ENCODE measurements around the gene CTPS2. TPM values are rescaled to one million over a fixed set of nuclear protein-coding genes. Genes with fewer than 3 reads are reported as not detected.

Gene CTPS2
- total RNA-seq, 1 experiment from 2014 or later = 9.6 TPM

- no peak for ATAC-seq
- no peaks in the 10 kb centered on the region for H3K9me2 ChIP-seq (ENCODE audit: insufficient read depth)
- no peaks in the 10 kb centered on the region for H3K9me3 ChIP-seq (ENCODE audit: control insufficient read depth in 1 of 2, insufficient read depth in 1 of 2, low read depth in 1 of 2, low read length in 2 of 2)
- no peaks in the 10 kb centered on the region for H3K36me3 ChIP-seq (ENCODE audit: control insufficient read depth in 1 of 2, insufficient read depth in 2 of 2, low read length in 2 of 2)
- no peaks in the 10 kb centered on the region for H3K27me3 ChIP-seq (ENCODE audit: insufficient read depth, low read length)
- H2AFZ ChIP-seq (ENCODE audit: low read depth, low read length, poor library complexity, severe bottlenecking) = no peak overlapping the region
- H3K4me2 ChIP-seq (ENCODE audit: low read length) = no peak overlapping the region
- no peak for DNase-seq (ENCODE audit: low read depth, low spot score)
- H3K79me2 ChIP-seq (ENCODE audit: insufficient read depth, low read length) = no peaks in the 10 kb centered on the region
- H3K27ac ChIP-seq (ENCODE audit: low read depth, low read length) = no peak overlapping the region
- BruUV-seq (replicated peaks) = no TSS peak
- H4K20me1 ChIP-seq (ENCODE audit: insufficient read depth) = no peaks in the 10 kb centered on the region
- no peak overlapping the region for H3K9ac ChIP-seq (ENCODE audit: low read length)
- no peak overlapping the region for H3K4me3 ChIP-seq (replicated peaks in 1 of 2; ENCODE audit: low read depth in 1 of 2, low read length in 2 of 2)
- ChIA-PET CTCF (no interaction called here), POLR2A (no interaction called here), RAD21 (ENCODE audit: low non-redundant PET in 1 of 2, low total read pairs in 2 of 2, uncharacterized antibody in 2 of 2, unreplicated experiment in 2 of 2) (no interaction called here)
- H3K4me1 ChIP-seq (ENCODE audit: control insufficient read depth in 1 of 2, insufficient read depth in 2 of 2, low read length in 2 of 2) = no peaks in the 10 kb centered on the region
- intact Hi-C loops (cut with micrococcal nuclease) = no loop called here
- no peak for TF ChIP-seq ZNF274 (IDR thresholded peaks at IDR 0.05; ENCODE audit: low read depth, low read length)
- no peak for TF ChIP-seq POLR2AphosphoS5 (IDR thresholded peaks at IDR 0.05; ENCODE audit: low read depth, low read length)
- no peak for TF ChIP-seq RAD21 (IDR thresholded peaks at IDR 0.05; ENCODE audit: low read depth)
- TF ChIP-seq, protein P1, sequence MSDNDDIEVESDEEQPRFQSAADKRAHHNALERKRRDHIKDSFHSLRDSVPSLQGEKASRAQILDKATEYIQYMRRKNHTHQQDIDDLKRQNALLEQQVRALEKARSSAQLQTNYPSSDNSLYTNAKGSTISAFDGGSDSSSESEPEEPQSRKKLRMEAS (IDR thresholded peaks at IDR 0.05) = no peak
- TF ChIP-seq EGR1 (IDR thresholded peaks at IDR 0.05; ENCODE audit: low read depth) = no peak
- TF ChIP-seq SP1 (IDR thresholded peaks at IDR 0.05; ENCODE audit: low read depth) = no peak
- no peak for TF ChIP-seq REST (IDR thresholded peaks at IDR 0.05; ENCODE audit: low read depth)
- TF ChIP-seq SRF (IDR thresholded peaks at IDR 0.05; ENCODE audit: low read depth) = no peak
- TF ChIP-seq ZFX (IDR thresholded peaks at IDR 0.05) = no peak
- no peak for TF ChIP-seq JUND (IDR thresholded peaks at IDR 0.05)
- no peak for TF ChIP-seq POLR2A (IDR thresholded peaks at IDR 0.05; ENCODE audit: borderline replicate concordance, extremely low read depth, insufficient read depth, insufficient read length)
- TF ChIP-seq ATF3 (IDR thresholded peaks at IDR 0.05) = no peak
- TF ChIP-seq TCF7L2 (IDR thresholded peaks at IDR 0.05; ENCODE audit: borderline replicate concordance, extremely low read depth, insufficient read depth, insufficient read length) = no peak
Observed at GRCh38 chrX:16567681-16568080, 144.8 kb downstream of the CTPS2 start.

All from HCT116 (cell line).